Epidermal melanocyte (primary cell): ENCODE measurements around the gene ATXN3.

ENCODE experiments used
- DNase-seq: peaks from one replicate; pipeline ENCODE4 v3.0.0; 2011; ENCODE audit warnings: low spot score; ENCODE audit not compliant: insufficient read length

ATXN3 gene

DNA sequence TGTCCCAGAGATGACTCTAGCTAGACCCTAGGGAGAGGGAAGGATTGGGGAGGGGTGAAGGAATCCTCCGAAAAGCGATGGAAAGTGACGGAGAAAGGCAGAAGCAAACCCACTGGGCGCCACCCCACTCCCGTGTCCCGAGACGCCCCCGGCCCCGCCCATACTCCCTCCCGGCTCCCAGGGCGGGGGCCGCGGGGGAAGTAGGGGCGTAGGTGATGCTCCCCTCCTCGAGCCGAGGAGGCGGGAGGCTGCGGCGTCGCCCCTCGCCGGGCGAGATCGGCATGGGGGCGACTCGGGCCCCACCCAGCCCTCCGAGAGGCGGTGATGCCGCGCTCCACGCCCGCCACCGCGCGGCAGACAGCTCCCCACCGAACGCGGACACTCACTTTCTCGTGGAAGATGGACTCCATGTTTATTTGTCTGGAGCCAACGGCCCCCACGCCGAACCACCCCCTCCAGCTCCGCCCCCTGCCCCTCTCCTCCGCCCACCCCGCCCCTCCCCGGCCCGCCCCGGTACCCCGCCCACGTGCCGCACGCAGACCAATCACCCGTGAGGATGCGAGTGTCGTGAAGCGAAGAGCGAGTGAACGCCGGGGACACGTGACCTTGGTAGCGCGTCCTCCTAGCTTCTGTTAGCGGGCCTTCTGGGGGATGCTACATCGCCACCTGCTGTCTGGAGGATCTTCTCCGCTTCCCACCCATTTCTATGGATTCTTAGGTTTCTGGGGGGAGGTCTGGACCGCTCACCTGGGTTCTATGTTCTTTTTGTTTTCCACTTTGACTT lies at the start of gene ATXN3:
Gene ATXN3 (minus strand): TSS at position 440 of the 784 bp plus-strand sequence. CDS start 30 bp downstream, at position 410.
- DNase-seq = peak; percentile 93

DNA sequence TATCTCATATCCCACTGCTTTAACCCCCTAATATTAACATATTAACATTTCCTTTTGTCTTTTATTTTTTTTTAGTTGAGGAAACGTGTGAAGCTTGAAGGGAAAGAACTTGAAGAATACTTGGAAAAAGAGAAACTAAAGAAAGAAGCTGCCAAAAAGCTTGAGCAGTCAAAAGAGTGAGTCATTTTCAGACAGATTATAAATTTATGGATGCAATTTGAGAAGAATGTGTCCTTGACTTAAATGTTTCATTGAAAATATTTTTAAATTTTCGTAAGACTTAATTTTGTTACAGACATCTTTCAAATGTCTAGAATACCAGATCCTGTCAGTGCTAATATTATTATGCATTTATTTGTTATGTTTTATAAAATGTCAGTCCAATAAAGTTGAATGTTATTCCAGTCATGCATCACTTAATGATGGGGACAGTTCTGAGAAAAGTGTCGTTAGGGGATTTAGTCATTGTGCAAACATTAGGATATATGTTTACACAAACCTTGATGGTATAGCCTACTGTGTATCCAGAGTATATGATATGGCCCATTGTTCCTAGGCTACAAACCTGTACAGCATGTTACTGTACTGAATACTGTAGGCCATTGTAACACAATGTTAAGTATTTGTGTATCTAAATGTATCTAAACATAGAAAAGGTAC lies 48.0 kb upstream of the ATXN3 start:
- DNase-seq = no peak

DNA sequence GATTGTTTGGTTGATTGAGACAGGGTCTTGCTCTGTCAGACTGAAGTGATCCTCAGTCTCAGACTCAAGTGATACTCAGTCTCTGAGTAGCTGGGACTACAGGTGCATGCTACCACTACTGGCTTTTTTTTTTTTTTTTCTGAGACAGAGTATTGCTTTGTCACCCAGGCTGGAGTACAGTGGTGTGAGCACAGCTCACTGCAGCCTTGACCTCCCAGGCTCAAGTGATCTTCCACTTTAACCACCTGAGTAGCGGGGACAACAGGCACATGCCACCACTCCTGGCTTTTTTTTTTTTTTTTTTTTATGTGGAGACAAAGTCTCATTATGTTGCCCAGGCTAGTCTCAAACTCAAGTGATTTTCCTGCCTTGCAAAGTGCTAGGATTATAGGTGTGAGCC lies 47.2 kb upstream of the ATXN3 start:
- no peak for DNase-seq

DNA sequence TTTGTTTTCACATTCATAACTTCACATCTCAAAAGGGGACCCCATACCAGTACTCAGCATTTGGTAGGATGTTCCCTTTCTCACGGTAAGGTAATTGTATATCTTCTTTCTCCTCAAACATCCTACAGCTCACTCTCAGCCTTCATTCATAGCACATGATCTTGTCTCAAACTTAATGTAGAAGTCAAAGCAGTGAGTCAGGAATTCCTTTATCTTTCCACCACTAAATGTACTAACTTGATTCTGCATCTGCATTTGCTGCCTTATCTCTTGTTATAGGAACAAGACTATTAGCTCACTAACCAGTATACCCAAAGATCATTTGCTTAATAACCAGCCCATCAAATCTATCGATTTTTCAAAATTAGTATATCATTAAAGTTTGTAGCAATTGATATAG lies 38.3 kb upstream of the ATXN3 start:
- no peak for DNase-seq

DNA sequence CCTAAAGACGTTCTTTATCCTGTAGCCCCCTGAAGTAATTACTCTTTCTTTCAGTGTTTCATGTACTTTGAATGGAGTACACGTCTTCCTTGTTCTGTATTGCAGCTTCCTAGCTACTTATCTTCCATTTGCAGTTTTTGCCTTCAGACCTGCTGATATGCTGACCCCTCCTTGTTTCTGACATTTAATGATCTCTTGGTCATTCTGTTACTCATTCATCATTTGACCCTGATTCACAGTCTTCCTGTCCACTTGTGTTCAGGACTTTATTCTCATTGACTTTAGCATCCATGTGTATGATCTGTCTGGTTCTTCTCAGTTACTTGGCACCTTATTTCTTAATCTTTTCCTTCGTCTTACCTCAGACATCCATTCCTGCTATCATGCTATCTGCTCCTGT lies 37.6 kb upstream of the ATXN3 start:
- DNase-seq = no peak

DNA sequence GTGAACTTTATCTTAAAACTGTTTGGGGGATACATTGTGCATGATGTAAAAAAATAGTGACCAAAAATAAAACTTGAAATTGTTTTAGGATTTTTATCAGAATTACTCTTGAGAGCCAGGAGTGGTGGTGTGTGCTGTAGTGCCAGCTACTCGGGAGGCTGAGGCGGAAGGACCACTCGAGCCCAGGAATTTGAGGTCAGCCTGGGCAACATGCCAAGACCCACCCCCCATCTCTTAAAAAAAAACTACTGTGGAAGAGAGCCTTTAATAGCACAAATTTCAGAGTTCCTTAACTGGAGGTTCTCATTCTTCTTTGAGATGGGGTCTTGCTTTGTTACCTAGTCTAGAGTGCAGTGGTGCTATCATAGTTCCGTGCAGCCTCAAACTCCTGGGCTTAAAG lies 36.9 kb upstream of the ATXN3 start:
- no peak for DNase-seq

DNA sequence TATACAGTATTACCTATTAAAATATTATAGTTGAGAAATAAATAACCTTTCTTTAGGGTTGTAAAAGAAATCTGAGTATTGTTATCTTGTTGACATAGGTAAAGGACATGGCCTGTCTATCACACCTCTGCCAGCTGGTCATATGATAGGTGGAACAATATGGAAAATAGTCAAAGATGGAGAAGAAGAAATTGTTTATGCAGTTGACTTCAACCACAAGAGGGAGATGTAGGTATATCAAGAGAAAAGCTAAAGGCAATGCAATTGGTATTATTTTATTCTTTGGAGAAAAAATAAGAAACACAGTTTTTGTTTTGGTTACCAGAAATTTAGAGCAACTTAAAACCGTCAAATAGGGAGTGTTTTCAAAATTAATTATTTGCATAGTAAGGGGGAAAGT lies 28.9 kb upstream of the ATXN3 start:
- DNase-seq = no peak

DNA sequence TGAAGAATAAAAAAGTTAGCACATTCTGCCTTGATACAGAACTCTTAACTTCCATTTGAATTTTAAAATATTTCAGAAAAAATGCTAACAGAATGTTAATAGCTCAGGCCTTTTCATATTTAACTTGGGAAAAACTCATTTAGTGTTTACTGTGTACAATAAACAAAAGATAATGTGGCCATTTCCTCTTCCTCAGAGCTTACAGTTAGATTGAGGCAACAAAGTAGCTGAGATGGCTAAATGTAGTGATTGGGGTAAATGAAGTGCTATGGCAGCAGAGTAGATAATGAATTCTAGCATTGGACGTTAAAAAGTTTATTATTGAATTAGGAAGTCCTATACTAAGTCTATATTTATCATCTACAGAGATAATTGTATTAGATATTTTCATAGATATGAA lies 28.1 kb upstream of the ATXN3 start:
- DNase-seq = no peak

DNA sequence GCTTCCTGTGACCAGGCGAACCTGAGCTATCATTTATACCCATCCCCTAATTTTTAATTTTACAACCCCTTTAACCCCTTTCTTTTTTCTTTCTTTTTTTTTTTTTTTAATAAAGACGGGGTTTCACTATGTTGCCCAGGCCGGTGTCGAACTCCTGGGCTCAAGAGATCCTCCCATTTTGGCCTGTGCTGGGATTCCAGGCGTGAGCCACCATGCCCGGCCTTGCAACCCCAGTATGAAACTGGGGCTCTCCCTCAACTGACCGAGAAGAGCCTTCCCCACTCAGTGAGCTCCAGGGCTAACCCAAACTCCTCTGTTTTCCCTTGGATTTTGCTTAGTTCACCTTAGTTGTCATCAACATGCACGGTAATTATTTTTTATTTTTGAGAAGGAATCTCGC lies 16.4 kb upstream of the ATXN3 start:
- DNase-seq = no peak

DNA sequence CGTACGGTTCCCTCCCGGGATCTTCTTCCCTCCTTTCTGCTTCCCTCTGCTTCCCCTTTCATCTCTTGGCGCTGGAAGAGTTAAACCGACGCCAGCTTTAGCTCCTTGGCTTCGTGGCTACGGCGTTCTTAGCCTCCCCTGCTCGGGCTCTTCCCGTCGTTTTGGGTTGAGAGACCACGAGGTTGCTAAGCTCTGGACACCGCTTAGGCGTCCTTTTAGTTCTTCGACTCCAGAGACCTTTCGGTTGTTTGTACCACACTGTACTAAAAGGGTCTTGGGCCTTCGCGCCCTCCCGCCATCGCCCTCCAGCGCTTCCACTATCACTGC lies 15.9 kb upstream of the ATXN3 start:
- DNase-seq = no peak

DNA sequence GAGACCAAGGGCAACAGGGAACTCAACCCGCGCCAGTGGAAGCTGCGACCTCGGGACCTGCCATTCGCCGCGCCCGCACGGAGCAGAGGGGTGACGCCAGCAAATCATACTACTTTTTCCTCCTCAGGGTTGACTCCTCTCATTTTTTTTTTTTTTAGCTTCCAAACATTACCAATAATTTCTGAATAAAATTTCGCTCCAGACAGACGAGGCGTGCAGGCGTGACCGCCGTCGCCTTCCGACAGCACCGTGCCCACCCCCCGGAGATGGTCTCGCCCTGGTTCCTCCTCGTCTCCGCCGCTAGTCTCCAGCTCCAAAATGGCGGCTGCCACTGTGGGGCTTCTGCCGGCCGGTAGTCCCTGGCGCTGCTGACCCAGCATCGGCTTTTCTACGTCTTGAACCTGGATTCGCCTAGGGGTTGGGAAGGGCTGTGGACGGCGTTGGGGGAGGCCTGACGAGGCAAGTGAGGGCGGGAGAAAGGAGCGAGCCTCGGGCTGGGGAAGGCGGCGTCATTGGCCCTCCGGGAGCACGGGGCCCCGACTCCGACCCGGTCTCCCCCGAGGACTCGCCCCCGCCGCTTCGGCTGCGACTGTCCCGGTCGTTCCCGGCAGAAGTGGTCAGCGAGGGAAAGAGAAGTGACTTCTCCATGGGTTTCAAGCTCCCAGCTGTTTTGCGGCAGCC lies 15.4 kb upstream of the ATXN3 start, which contains the start of the genes CPSF2 and NDUFB1:
Gene CPSF2 (plus strand): TSS at position 300 of the 681 bp plus-strand sequence. CDS start 9,016 bp downstream, outside the sequence.
Gene NDUFB1 (minus strand): TSS at position 37 of the 681 bp plus-strand sequence. CDS start 4,069 bp downstream, outside the sequence.
- DNase-seq = peak; percentile 84

DNA sequence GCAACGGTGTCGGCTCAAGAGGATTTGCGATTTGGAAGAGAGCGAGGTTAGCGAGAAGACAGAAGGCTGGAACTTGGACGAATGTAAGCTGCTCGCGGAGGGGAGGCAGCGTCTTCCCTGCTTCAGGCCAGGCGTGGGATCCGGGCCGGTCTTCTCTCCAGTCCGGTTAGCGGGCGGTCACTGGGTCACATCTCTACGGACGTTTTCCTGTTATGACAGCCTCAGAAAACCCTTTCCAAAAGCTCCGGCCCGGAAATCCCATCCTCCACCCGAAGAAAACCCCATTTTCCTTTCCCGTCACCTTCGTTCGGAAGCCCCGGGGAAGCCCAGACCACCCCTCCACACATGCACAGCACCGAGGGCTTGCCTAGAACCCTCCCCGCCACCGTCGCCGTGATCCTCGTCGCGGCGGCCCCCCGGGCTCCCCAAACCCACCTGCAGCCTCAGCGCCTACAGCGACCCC lies 14.9 kb upstream of the ATXN3 start:
- DNase-seq = peak; percentile 20

DNA sequence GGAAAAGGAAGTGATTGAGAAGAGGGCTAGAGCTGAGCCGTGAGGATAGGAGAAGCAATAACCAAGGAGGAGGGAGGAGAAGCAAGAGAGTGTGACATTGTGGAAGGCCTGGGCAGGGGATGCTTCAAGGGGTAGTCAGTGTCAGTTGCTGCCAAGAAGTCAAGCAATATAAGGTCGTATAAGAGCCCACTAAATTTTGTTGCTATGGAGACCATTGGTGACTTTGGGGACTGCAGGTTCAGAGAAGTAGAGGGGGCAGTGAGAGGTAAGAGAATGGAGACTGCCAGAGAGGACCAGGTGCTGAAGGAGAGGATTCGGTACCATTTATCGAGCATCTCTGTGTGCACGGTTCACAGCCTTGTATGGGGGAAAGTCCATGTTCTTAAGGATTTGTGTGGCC lies 3.1 kb upstream of the ATXN3 start:
- DNase-seq = no peak

DNA sequence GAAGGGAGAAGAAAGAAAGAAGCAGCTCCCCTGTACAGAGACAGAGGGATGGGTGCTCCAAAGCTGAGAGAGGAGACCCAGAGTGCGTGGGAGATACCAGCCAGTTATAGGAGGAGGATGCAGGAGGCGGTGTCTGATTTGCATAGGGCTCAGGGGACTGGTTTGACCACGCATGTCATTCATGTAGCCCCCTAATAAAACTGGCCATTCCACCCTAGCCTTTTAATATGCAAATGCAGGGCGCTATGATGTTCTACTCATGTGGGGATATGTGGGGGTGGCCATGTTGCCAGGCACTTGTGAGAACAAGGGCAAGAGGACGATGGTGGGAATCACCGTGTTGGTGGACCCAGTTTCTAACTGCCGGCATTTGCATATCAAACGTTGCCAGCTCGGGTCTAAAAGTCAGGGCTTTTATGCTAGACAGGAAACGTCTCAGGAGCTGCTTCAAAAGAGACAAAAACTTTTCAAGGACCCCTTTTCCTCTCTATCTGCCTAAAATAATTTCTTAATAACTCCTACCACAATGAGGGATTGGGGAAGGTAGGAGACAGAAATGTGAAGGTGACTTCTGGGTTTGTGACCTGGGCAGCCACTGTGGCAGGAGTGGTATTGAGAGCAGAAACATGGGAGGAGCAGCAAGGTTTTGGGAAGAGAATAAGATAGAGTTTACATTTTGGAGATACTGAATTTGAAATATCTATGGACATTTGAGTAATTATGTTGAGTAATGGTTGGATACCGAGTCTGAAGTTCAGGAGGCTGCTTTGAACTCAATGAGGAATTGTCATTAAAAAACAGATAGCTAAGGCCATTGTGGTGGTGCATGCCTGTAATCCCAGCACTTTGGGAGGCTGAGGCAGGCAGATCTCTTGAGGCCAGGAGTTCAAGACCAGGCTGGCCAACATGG lies 2.2 kb upstream of the ATXN3 start:
- no peak for DNase-seq

DNA sequence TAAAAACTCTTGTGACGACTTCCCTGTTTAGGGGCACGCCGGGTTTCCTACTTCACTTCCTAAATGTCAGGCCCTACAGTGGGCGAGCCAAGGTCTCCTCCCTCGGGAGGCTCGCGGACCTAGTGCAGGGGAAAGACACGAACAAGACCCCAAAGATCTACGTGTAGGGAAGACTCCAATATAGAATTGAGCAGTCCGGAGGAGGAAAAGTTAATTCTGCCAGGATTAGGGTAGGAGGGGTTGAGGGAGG lies 564 bp downstream of the ATXN3 start:
- no peak for DNase-seq

DNA sequence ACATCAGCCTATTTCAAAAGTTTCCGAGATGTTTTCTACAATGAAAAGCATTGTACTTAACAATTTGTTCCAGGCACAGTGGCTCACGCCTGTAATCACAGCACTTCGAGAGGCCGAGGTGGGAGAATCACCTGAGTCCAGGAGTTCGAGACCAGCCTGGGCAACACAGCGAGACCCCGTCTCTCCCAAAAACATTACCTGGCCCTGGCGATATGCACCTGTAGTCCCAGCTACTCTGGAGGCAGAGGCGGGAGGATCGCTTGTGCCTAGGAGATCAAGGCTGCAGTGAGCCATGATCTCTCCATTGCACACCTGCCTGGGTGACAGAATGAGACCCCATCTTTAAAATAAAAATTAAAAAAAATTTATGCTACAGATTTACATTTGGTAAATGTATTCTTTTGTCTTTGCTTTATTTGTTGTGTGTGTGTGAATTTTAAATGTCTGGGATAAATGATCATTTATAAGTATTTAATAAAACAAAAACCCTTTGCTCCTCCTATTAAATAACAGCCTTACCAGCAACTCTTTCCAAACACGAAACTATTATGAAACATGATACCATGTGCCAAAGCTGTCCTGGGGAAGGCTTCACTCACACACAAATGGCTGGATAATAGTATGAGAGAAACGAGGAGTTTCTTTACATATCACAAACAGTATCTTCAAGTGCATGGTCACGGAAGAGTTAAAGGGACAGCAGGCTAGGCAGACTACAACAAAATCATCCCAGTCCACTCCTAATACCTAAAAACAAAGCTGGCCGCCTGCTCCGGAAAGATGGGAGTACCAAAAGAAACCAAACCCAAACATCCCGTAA lies 1.1 kb downstream of the ATXN3 start:
- DNase-seq = peak; percentile 21

DNA sequence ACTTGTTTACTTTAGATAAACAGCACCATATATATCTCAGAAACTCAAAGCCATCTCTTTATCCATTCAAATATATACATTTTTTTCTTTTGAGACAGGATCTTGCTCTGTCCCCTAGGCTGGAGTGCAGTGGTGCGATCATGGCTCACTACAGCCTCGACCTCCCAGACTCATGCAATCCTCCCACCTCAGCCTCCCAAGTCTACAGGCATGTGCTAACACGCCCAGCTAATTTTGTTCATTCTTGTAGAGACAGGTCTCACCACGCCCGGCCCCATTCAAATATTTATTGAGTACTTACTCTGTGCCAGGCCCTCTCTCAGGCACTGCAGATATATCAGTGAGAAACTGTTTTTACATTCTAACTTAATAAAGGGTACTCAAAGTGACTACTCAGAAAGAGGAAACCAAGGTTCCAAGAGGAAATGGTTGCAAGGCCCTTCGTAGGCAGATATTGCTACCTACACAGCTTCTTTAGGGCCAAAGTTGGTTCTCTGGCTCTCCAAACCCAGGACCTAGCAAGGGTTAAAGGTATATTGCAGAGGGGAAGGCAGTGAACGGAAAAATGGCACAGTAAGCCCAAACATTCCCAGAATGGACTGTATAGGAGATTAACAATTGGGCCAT lies 2.9 kb downstream of the ATXN3 start:
- DNase-seq = no peak

DNA sequence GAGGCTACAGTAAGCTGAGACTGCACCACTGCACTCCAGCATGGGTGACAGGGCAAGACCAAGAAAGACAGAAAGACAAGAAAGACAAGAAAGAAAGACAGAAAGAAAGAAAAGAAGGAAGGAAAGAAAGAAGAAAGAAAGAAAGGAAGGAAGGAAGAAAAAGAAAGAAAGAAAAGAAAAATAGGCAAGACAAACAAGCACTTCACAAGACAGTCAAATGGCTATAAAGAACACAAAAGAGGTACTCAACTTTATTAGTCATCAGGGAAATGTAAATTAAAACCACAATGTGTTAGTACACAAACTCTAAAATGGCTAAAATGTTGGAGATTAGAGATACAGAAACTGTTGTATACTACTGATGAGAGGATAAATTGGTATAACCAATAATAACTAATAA lies 6.6 kb downstream of the ATXN3 start:
- no peak for DNase-seq

DNA sequence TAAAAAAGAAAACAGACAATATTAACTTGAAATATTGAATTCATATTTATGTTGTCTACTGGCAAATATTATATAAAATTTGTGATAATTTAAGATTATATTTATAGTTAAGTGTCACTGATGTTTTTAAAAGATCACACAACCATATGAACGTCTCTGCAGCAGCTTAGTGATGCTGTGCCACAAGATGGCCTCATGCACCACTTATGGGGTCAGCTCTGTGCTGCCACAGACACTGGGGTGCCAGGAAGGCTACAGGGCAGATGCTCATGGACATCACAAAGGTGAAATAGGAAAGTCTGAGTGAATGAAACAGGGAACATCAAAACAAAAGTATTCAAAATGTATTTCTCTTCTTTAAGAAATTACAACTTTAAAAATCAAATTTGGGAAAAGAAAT lies 13.1 kb downstream of the ATXN3 start:
- no peak for DNase-seq

DNA sequence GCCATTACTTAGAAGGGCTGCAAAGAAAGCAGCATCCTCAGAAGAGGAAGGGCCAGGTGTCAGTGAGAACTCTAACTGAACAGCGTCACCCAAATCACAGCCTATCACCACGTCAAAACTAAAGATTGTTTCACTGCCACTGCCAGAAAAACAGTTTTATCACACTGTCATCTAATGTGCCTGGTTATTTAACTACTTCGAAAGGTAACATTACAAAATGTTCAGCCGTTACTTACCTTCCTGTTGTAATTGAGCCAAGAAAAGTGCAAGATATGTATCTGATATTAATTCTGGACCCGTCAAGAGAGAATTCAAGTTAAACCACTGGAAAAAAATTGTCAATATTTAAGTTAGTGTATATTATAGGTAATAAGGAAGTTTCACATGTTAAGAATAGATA lies 17.9 kb downstream of the ATXN3 start:
- DNase-seq = no peak
